Psoas muscle (tissue), 8 donors: Measurements from ENCODE around the gene DIPK1B. TPM values are rescaled to one million over a fixed set of nuclear protein-coding genes. Genes with fewer than 3 reads are reported as not detected.
A peak's percentile ranks its signal among the peaks of the same experiment; 100 is the strongest.

Experiments used
- ATAC-seq, 4 donors: fragments of 200-7000 bp; cut with Tn5 transposase; one replicate each; pipeline ENCODE4 v1.9.1; 2020; ENCODE audit warnings: moderate library complexity in 3 of 4, mild to moderate bottlenecking in 2 of 4
- DNase-seq, 2 donors: peaks; one replicate each; pipeline ENCODE4 v3.0.0-alpha.2; 2020
- H3K27ac ChIP-seq: fragments of 200-600 bp; one replicate; pipeline ENCODE4 v1.8.0; 2022
- H3K27me3 ChIP-seq, 3 donors: fragments of 200-600 bp in 1 of 3; one replicate each; pipeline versions ENCODE4 v1.6.1 to v1.8.0; 2013 to 2022; ENCODE audit warnings: low read length in 2 of 3, mild to moderate bottlenecking in 2 of 3, moderate library complexity in 1 of 3; ENCODE audit not compliant: insufficient read depth in 3 of 3
- H3K36me3 ChIP-seq, 2 donors: fragments of 200-600 bp in 1 of 2; one replicate each; pipeline versions ENCODE4 v1.6.1 to v1.8.0; 2013 to 2022; ENCODE audit warnings: low read depth in 1 of 2, mild to moderate bottlenecking in 1 of 2, moderate library complexity in 1 of 2; ENCODE audit not compliant: insufficient read depth in 1 of 2
- H3K4me1 ChIP-seq: fragments of 200-600 bp; one replicate; pipeline ENCODE4 v1.8.0; 2022
- H3K4me3 ChIP-seq: fragments of 200-600 bp; one replicate; pipeline ENCODE4 v1.8.0; 2022; ENCODE audit warnings: mild to moderate bottlenecking
- H3K9me3 ChIP-seq: fragments of 200-600 bp; one replicate; pipeline ENCODE4 v1.8.0; 2022
- whole genome bisulfite sequencing, 3 donors: extraction: QIAGEN DNeasy Blood & Tissue Kit; methylation state at CpG; one replicate each; pipeline versions ENCODE4 v1.1.6 to v1.1.7; 2013; 5-methylcytosine and 5-hydroxymethylcytosine counted together
- intact Hi-C, 2 donors: fragments of 100-400 bp; cut with DNase I; formaldehyde crosslinking; loops; one replicate each; pipeline versions ENCODE4 v1.11.0 to v1.14.2; 2022
- polyA plus RNA-seq, 3 donors: library from polyadenylated mRNA; stranded (reverse); fragments of 200-250 nt; gene quantifications; one replicate each; pipeline ENCODE4 v1.2.3, GENCODE V29; 2013
- total RNA-seq, 4 donors: library from RNA; stranded (reverse); fragmentation: NEBNext Ultra II Directional in 2 of 4; extraction: Animal tissue kit (Norgen Biotek cat#: 25700) in 2 of 4; gene quantifications; one replicate each; pipeline versions ENCODE4 v1.2.1 to v1.2.4, GENCODE V29; 2021 to 2023
- TF ChIP-seq, protein P1 (sequence below): fragments of 200-600 bp; IDR thresholded peaks from one replicate; pipeline ENCODE4 v1.8.0; 2022; ENCODE audit warnings: antibody characterized with exemption
- donor health status: healthy with polysubstance abuse.
- donor health status: DM: no; HTN: no; CAD: no; lungs with moderate emphysema.
- donor health status: Bipolar disorder and iron deficiency.
- donor health status: healthy.
- donor health status: DM: yes; HTN: yes; CAD: no.
- donor health status: DM: no; HTN: no; CAD: no.
- donor health status: DM: no; HTN: no; CAD: no.
- donor health status: DM: yes; HTN: yes; CAD: no.

The DIPK1B gene
- total and polyA plus RNA-seq, 7 donors = 1.4 to 5.3 (median 2.4) TPM

DNA sequence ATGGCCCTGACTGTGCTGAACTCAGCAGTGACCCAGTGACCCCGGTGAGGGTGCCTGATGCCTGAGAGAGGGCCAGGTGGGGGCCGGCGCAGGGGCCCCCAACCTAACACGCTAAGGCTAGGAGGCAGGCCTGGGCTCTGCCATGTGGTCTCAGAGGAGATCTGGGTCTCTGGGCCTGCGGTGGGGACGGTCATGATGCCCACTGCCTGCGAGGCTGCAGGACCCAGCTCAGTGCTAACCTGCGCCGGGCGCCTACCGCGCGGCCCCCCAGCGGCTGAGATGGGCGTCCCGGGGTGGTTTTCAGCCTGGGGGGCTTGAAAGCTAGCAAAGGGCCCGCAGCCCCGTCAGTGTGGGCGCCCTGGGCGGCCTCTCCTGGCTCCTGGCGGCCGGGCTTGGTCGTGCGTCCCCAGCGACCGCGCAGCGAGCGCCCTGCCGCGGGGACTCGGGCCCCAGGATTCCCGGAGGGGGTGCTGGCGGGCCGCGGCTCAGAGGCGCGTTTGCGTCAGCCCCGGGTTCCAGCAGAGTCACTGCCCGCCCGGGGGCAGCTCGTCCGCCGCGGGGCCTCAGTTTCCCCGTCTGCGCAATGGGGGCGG lies 47.2 kb upstream of the DIPK1B start:
- ATAC-seq (no peak), DNase-seq (no peak)
- peaks cover 0 to 6% of the 10 kb centered on the region in 2 donors for H3K36me3 ChIP-seq
- TF ChIP-seq, protein P1, sequence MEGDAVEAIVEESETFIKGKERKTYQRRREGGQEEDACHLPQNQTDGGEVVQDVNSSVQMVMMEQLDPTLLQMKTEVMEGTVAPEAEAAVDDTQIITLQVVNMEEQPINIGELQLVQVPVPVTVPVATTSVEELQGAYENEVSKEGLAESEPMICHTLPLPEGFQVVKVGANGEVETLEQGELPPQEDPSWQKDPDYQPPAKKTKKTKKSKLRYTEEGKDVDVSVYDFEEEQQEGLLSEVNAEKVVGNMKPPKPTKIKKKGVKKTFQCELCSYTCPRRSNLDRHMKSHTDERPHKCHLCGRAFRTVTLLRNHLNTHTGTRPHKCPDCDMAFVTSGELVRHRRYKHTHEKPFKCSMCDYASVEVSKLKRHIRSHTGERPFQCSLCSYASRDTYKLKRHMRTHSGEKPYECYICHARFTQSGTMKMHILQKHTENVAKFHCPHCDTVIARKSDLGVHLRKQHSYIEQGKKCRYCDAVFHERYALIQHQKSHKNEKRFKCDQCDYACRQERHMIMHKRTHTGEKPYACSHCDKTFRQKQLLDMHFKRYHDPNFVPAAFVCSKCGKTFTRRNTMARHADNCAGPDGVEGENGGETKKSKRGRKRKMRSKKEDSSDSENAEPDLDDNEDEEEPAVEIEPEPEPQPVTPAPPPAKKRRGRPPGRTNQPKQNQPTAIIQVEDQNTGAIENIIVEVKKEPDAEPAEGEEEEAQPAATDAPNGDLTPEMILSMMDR = no peak
- H3K4me1 ChIP-seq = no peaks in the 10 kb centered on the region
- H3K4me3 ChIP-seq = peak overlapping the region; percentile 70
- intact Hi-C loops = no loop called here
- H3K27me3 ChIP-seq = peaks cover 0 to 30% (median 7%) of the 10 kb centered on the region in 3 donors
- no peaks in the 10 kb centered on the region for H3K9me3 ChIP-seq
- 11 to 21% (median 20%) methylated on average over 12 to 46 of the region's 49 CpGs for WGBS, 3 donors
- peak overlapping the region; percentile 74 for H3K27ac ChIP-seq

DNA sequence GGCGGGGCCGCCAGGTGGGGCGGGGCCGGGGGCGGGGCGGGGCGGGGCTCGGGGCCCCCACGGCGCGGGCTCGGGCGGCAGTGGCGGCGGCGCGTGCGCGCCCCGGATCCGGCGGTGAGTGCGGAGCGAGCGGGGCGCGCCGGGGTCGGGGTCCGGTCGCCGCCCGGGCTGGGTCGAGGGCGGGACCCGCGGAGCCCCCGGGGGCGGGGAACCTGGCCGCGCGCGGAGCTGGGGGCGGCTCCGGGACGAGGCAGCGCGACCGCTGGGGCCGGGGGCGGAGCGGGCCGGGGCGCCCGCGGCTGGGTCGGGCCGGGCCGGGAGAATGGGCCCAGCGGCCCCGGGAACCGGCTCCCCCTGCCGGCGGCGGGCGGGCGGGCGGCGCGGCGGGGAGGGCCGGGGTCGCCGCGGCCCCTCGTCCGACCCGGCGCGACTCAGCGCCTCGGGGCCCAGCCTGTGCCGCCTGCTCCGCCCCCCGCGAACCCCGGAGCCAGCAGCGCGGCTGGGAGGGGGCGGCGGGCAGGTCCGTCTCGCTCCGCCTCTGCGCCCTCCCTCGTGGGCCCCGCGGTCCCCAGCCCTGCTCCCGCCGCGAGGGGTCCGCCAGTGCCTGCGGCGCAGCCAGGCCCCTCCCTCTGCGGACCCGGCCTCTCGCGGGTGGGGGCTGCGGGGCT lies 46.5 kb upstream of the DIPK1B start:
- no peaks in the 10 kb centered on the region for H3K9me3 ChIP-seq
- DNase-seq (no peak), ATAC-seq (no peak)
- H3K4me3 ChIP-seq = peak overlapping the region; percentile 70
- peaks cover 0 to 30% (median 7%) of the 10 kb centered on the region in 3 donors for H3K27me3 ChIP-seq
- TF ChIP-seq, protein P1 = peak; percentile 15
- H3K4me1 ChIP-seq = no peaks in the 10 kb centered on the region
- WGBS, 3 donors = 1 to 3% (median 1%) methylated on average over 30 to 109 of the region's 109 CpGs
- peak overlapping the region; percentile 39 for H3K27ac ChIP-seq
- intact Hi-C loops = no loop called here
- peaks cover 0 to 12% of the 10 kb centered on the region in 2 donors for H3K36me3 ChIP-seq

DNA sequence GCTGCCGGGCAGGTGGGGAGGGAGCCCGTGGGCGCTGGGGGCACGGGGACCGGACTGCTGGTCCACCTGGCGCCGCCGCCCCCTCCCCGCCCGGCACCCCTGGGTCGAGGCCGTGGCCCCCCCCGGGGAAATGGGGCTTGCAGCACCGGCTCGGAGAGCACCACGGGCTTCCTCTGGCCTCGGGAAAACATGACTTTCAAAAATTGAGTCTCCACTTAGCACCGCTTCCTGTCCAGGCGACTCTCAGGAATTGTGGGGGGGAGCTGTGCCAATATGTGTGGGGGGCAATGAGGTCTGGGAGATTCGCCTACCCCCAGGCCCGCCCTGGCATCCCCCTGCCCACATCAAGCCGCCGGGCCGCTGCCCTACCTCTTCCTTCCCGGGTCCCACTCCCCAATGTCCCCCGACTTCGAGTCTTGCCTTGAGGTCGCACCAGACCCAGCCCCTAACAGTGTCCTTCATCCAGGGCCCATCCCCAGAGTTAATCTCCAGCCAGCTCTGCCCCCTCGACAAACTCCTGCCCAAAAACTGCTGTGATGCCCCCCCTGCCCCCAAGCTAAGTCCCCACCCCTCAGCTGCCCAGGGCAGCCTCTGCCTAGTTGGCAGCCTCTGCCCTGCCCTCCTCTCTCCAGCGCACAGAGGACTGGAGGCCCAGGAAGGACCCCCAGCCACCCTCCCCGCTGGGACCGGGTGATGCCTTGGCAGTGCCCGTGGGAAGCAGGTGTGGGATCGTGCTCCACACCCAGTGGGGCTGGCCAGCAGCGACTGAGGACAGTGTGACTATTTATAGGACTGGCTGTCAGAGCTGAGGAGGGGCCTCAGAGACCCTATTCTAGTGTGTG lies 45.8 kb upstream of the DIPK1B start:
- intact Hi-C loops = no loop called here
- H3K36me3 ChIP-seq = peaks cover 0 to 12% of the 10 kb centered on the region in 2 donors
- no peak for DNase-seq
- H3K9me3 ChIP-seq = no peaks in the 10 kb centered on the region
- TF ChIP-seq, protein P1 = no peak
- 8 to 13% (median 10%) methylated on average over 27 to 35 of the region's 35 CpGs for WGBS, 3 donors
- peaks cover 0 to 30% (median 7%) of the 10 kb centered on the region in 3 donors for H3K27me3 ChIP-seq
- no peaks in the 10 kb centered on the region for H3K4me1 ChIP-seq
- H3K4me3 ChIP-seq = peak overlapping the region; percentile 60
- H3K27ac ChIP-seq = peak overlapping the region; percentile 39
- ATAC-seq = peak in 3 of 4 donors; percentile 6 to 67 (median 43)

DNA sequence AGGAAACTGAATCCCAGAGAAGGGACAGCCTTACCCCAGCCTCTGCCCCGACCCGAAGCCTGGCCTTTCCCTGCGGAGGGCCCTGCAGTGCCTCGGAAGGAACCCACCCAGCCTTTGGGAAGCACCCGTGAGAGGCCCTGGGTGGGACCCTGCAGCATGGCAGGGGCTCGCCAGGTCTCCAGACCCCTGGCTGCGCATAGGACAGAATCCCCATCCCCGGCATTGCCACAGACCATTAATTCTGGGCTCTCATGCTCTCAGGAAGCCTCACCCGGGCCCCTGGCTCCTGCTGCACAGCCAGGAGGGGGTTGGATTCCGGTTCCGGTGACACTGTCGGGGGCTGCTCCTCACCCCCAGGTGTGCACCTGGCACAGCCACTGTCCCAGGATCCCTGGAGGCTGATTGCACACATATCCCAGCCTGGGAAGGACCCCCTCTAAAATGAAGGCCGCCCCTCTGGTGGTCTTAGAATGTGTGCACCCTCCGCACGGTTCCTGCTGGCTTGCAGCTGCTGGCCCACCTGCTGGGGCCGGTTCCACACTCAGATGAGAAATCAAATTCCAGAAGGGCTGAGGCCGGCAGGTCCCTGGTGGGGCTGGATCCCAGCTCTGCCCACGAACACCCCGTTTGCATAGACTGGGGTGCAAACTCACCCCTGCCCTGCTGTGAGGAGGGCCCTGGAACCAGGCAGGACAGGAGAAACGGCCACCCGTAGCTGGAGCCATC lies 45.0 kb upstream of the DIPK1B start:
- H3K9me3 ChIP-seq = no peaks in the 10 kb centered on the region
- peaks cover 0 to 12% of the 10 kb centered on the region in 2 donors for H3K36me3 ChIP-seq
- WGBS, 3 donors = 56 to 65% (median 64%) methylated on average over 20 to 21 of the region's 21 CpGs
- ATAC-seq (no peak), DNase-seq (no peak)
- H3K4me3 ChIP-seq = peak overlapping the region; percentile 60
- TF ChIP-seq, protein P1 = no peak
- intact Hi-C loops = no loop called here
- H3K27ac ChIP-seq = peak overlapping the region; percentile 39
- peaks cover 0 to 30% (median 7%) of the 10 kb centered on the region in 3 donors for H3K27me3 ChIP-seq
- no peaks in the 10 kb centered on the region for H3K4me1 ChIP-seq
